Measurements from ENCODE around the gene MCHR2.

The MCHR2 gene

DNA sequence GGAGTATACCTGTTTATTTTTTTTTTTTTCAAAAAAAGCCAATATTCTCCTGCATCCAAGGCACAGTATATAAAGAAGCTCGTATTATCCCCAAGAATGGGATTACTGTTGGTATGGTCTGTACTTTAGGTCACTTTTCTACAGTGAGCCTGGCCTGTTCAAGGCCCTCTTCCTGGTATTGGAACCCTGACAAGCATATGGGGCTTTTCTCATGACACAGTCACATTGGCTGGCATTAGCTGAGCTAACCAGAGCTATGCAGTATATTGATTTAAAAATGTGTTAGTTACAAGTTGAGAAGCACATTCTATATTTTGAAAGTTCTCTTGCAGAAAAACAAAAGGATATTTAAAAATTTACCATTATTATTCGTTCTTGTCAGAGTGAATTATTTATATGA lies 48.0 kb downstream of the MCHR2 start:
- Histone ChIP-seq H3K4me1 (ENCODE audit: control insufficient read depth, low read length) (no peaks in the 10 kb centered on the region), H4K20me1 (ENCODE audit: control insufficient read depth, insufficient read depth, low read depth, low read length) (no peaks in the 10 kb centered on the region), H3K4me2 (ENCODE audit: low read length) (no peak overlapping the region), H3K4me3 (ENCODE audit: low read length) (no peak overlapping the region), H3K27me3 (ENCODE audit: control insufficient read depth, low read length) (no peaks in the 10 kb centered on the region), H3K79me2 (ENCODE audit: control insufficient read depth, low read length) (no peaks in the 10 kb centered on the region), H3F3A (ENCODE audit: control insufficient read depth, insufficient read depth) (no peaks in the 10 kb centered on the region), H3K9me3 (ENCODE audit: control insufficient read depth, insufficient read depth, low read length) (no peaks in the 10 kb centered on the region), H3K36me3 (ENCODE audit: control insufficient read depth, low read length) (no peaks in the 10 kb centered on the region), H3K9me2 (replicated peaks; ENCODE audit: control insufficient read depth, low read length) (no peaks in the 10 kb centered on the region), H3K27ac (ENCODE audit: low read depth, low read length) (no peak overlapping the region)
- no peak for TF ChIP-seq EZH2phosphoT487 (IDR thresholded peaks at IDR 0.05; ENCODE audit: borderline replicate concordance, low read length)
- TF ChIP-seq, protein P1, sequence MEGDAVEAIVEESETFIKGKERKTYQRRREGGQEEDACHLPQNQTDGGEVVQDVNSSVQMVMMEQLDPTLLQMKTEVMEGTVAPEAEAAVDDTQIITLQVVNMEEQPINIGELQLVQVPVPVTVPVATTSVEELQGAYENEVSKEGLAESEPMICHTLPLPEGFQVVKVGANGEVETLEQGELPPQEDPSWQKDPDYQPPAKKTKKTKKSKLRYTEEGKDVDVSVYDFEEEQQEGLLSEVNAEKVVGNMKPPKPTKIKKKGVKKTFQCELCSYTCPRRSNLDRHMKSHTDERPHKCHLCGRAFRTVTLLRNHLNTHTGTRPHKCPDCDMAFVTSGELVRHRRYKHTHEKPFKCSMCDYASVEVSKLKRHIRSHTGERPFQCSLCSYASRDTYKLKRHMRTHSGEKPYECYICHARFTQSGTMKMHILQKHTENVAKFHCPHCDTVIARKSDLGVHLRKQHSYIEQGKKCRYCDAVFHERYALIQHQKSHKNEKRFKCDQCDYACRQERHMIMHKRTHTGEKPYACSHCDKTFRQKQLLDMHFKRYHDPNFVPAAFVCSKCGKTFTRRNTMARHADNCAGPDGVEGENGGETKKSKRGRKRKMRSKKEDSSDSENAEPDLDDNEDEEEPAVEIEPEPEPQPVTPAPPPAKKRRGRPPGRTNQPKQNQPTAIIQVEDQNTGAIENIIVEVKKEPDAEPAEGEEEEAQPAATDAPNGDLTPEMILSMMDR (IDR thresholded peaks at IDR 0.05; ENCODE audit: low read depth, low read length, poor library complexity, severe bottlenecking) = no peak

DNA sequence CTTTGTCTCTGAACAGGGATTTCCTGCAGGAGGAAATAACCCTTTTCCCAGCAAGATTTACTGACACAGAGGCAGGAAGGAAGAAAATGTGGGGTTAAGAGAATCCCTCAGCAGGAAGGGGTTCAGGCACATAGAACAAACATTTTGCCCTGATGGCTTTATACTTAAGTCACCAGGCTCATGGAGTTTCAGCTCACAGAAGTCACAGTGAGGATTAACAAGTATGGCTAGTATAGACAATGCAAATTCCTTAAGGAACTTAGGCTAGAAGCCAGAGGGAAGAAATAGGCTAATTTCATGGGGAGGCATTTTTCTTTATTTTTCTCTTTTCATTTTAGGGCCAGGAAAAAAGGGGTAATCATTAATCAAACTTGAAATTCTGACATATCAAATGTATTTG lies 50.2 kb downstream of the MCHR2 start:
- H4K20me1 ChIP-seq (ENCODE audit: control insufficient read depth, insufficient read depth, low read depth, low read length) = no peaks in the 10 kb centered on the region
- no peak for TF ChIP-seq EZH2phosphoT487 (IDR thresholded peaks at IDR 0.05; ENCODE audit: borderline replicate concordance, low read length)
- TF ChIP-seq, protein P1 (IDR thresholded peaks at IDR 0.05; ENCODE audit: low read depth, low read length, poor library complexity, severe bottlenecking) = no peak
- H3K4me3 ChIP-seq (ENCODE audit: low read length) = no peak overlapping the region
- no peak overlapping the region for H3K27ac ChIP-seq (ENCODE audit: low read depth, low read length)
- H3K4me1 ChIP-seq (ENCODE audit: control insufficient read depth, low read length) = no peaks in the 10 kb centered on the region
- H3K27me3 ChIP-seq (ENCODE audit: control insufficient read depth, low read length) = no peaks in the 10 kb centered on the region
- no peaks in the 10 kb centered on the region for H3K36me3 ChIP-seq (ENCODE audit: control insufficient read depth, low read length)
- H3K9me2 ChIP-seq (replicated peaks; ENCODE audit: control insufficient read depth, low read length) = no peaks in the 10 kb centered on the region
- no peak overlapping the region for H3K4me2 ChIP-seq (ENCODE audit: low read length)
- no peaks in the 10 kb centered on the region for H3F3A ChIP-seq (ENCODE audit: control insufficient read depth, insufficient read depth)
- no peaks in the 10 kb centered on the region for H3K9me3 ChIP-seq (ENCODE audit: control insufficient read depth, insufficient read depth, low read length)
- no peaks in the 10 kb centered on the region for H3K79me2 ChIP-seq (ENCODE audit: control insufficient read depth, low read length)

DNA sequence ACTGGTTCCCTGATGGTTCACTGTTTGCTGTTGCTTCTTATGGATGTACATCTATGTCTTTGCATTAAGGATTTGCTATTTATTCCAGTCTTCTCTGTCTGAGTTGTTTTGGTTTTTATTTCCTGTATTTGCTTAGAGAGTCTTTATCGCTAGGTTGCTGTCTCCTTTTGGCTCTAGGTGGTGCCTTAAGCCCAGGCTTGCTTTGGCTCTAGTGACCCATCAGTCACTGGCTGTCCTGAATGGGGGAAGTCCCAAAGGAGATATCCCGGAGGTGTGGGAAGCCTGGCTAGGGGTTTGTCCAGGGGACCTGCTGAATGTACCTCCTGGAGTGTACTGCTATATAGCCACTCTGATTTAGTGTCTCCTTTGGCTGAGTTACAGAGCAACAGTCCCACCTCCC lies 53.4 kb downstream of the MCHR2 start:
- Histone ChIP-seq H3K4me2 (ENCODE audit: low read length) (no peak overlapping the region), H3K4me1 (ENCODE audit: control insufficient read depth, low read length) (no peaks in the 10 kb centered on the region), H3K27me3 (ENCODE audit: control insufficient read depth, low read length) (no peaks in the 10 kb centered on the region), H3K9me3 (ENCODE audit: control insufficient read depth, insufficient read depth, low read length) (no peaks in the 10 kb centered on the region), H3F3A (ENCODE audit: control insufficient read depth, insufficient read depth) (no peaks in the 10 kb centered on the region), H3K79me2 (ENCODE audit: control insufficient read depth, low read length) (no peaks in the 10 kb centered on the region), H3K27ac (ENCODE audit: low read depth, low read length) (no peak overlapping the region), H3K36me3 (ENCODE audit: control insufficient read depth, low read length) (no peaks in the 10 kb centered on the region), H3K4me3 (ENCODE audit: low read length) (no peak overlapping the region), H4K20me1 (ENCODE audit: control insufficient read depth, insufficient read depth, low read depth, low read length) (no peaks in the 10 kb centered on the region), H3K9me2 (replicated peaks; ENCODE audit: control insufficient read depth, low read length) (no peaks in the 10 kb centered on the region)
- TF ChIP-seq, protein P1 (IDR thresholded peaks at IDR 0.05; ENCODE audit: low read depth, low read length, poor library complexity, severe bottlenecking) = no peak
- TF ChIP-seq EZH2phosphoT487 (IDR thresholded peaks at IDR 0.05; ENCODE audit: borderline replicate concordance, low read length) = no peak

DNA sequence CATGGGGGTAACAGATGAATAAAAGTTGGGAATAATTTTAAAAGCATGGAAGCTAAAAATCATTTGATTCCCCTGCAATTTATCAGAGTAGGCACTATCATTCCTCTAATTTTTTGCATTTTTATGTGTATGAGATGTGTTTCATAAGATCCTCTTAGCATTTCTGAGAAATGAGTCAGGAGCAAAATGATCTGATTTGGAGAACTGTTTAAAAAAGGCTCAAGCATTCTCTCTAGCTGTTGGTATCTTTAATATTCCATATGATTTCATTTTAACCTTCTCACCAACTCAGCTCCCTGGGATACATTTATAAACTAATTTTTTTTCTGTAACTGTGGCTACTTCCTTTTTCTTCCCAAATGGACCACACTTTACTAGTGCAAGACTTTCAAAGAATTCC lies 60.9 kb downstream of the MCHR2 start:
- Histone ChIP-seq H3K27me3 (ENCODE audit: control insufficient read depth, low read length) (no peaks in the 10 kb centered on the region; the same call in 1 of the 2 replicates), H4K20me1 (ENCODE audit: control insufficient read depth, insufficient read depth, low read depth, low read length) (no peaks in the 10 kb centered on the region), H3F3A (ENCODE audit: control insufficient read depth, insufficient read depth) (no peaks in the 10 kb centered on the region), H3K79me2 (ENCODE audit: control insufficient read depth, low read length) (no peaks in the 10 kb centered on the region), H3K4me2 (ENCODE audit: low read length) (no peak overlapping the region), H3K9me3 (ENCODE audit: control insufficient read depth, insufficient read depth, low read length) (no peaks in the 10 kb centered on the region), H3K36me3 (ENCODE audit: control insufficient read depth, low read length) (no peaks in the 10 kb centered on the region), H3K4me3 (ENCODE audit: low read length) (no peak overlapping the region), H3K9me2 (replicated peaks; ENCODE audit: control insufficient read depth, low read length) (no peaks in the 10 kb centered on the region), H3K4me1 (ENCODE audit: control insufficient read depth, low read length) (no peaks in the 10 kb centered on the region), H3K27ac (ENCODE audit: low read depth, low read length) (no peak overlapping the region)
- TF ChIP-seq, protein P1 (IDR thresholded peaks at IDR 0.05; ENCODE audit: low read depth, low read length, poor library complexity, severe bottlenecking) = no peak
- no peak for TF ChIP-seq EZH2phosphoT487 (IDR thresholded peaks at IDR 0.05; ENCODE audit: borderline replicate concordance, low read length)

Data from DOHH2 (cell line).